ENCODE measurements around the gene HDAC7.

HDAC7 gene

DNA sequence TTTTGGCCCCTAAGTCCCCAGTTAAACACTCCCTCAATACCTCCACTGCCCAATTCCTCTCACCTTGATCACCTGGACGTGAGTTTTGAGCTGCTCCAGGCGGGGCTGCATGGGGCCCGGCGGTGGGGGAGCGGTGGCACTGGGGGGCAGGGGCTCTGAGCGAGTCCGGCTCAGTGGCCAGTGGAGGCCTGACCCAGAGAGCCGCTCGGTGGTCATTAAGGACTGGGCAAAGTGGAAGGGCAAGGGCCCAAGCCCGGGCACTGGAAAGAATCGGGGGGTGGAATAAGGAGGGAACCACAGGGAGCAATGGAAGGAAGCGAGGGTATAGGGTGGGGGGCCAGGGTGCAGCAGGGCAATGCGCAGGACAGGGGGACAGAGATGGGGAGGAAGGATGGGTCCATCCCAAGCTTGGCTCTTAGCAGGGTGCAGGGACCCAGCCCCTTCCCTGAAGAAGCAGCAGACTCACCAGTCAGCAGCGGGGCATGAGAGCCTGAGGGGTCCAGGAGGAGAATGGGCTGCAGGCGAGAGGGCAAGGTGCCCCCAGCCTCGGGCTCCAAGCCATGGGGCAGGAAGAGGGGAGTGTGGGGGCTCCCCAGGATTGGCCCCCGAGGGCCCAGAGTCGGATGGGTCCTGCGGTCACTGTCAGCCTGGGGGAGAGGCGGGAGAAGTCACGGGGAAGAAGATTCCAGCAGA, 24.4 kb downstream of the HDAC7 start:
- no peak for DNase-seq (ENCODE audit: low read depth, low spot score)

- no peak for DNase-seq (ENCODE audit: low read depth, low spot score)
Observed at GRCh38 chr12:47794679-47795078, 25.0 kb downstream of the HDAC7 start.

DNA sequence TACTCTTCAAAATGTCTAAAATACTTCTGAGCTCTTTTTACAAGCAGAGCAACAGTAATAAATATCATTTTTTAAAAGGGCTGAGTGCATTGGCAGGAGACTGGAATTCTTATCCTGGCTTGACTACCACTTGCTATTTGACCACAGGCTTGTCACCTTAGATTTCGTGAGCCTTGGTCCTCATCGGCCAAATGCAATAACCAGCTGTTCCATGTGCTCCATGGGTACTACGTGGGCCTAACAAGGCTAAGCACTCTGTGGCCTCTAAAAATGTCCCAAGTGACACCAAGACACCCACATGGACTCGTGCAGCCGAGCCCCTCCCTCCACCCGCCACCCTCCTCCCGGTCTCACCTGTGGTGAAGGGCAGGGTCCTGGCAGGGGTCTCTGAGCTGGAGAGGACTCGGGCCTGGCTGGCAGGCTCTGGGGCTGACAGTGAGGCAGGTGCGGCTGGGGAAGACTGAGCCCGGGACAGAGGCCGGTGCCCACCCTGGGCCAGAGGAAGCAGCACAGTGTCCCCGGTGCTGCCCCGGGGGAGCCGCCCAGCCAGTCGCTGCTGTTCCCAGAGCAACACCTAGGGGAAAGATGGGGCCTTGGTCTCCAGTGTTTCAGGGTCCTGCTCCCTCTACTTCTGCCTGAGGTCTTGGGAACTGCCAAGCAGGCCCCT, 26.6 kb downstream of the HDAC7 start:
- no peak for DNase-seq (ENCODE audit: low read depth, low spot score)

GRCh38 chr12:47791874-47792273, 27.8 kb downstream of the HDAC7 start:
- no peak for DNase-seq (ENCODE audit: low read depth, low spot score)

DNA sequence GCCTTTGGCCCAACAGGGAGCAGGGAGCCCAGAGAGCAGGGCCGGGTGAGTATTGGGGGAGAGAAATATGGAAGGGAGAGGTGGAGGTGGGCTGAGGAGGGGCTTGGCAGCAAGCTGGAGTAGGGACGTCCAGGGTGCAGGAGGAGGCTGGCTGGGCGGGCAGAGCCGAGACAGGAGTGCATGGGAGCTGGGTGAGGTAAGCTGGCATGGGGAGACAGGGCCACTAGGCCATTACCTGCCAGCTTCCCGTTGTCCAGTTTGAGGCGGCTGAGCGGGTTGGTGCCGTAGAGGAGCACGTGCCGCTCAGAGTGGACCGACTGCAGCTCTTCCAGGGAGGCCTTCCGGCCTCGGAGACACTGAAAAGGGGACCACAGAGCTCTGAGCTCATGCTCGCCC, 28.4 kb downstream of the HDAC7 start:
- no peak for DNase-seq (ENCODE audit: low read depth, low spot score)

GRCh38 chr12:47790676-47791350, 28.9 kb downstream of the HDAC7 start:
- no peak for DNase-seq (ENCODE audit: low read depth, low spot score)

GRCh38 chr12:47789712-47790489, 29.8 kb downstream of the HDAC7 start:
- DNase-seq (ENCODE audit: low read depth, low spot score) = no peak

- no peak for DNase-seq (ENCODE audit: low read depth, low spot score)
Observed at GRCh38 chr12:47789141-47789540, 30.6 kb downstream of the HDAC7 start.

GRCh38 chr12:47787596-47788319, 31.9 kb downstream of the HDAC7 start:
- DNase-seq (ENCODE audit: low read depth, low spot score) = no peak

DNA sequence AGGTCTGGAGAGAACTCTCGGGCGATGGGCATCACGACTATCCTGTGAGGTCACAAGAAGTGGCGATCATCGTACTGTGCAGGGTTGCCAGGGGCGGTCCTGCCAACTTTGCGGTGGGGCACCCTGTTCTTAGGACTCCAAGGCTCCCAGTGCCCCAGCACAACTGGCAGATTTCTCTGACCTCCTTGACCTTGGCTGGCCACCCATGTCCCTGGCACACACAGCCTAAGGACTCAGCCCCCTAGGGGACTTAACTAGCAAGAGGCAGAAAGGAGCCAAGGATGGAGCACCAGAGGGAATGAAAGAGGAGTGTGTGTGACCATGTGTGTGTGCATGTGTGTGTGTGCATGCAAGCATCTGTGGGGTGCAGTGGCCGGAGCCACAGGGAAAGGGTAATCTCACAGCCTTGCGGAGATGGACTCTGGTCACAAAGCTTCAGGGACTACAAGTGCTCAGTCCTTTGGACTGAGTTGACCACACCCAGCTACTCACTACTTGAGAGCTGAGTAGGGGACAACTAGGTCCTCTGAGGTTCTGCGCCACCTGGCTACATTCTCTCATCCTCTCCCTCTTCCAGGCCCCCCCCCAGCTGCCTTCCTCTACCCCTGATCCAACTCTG, 32.9 kb downstream of the HDAC7 start:
- no peak for DNase-seq (ENCODE audit: low read depth, low spot score)

- no peak for DNase-seq (ENCODE audit: low read depth, low spot score)
Observed at GRCh38 chr12:47785887-47786661, 33.6 kb downstream of the HDAC7 start.

DNA sequence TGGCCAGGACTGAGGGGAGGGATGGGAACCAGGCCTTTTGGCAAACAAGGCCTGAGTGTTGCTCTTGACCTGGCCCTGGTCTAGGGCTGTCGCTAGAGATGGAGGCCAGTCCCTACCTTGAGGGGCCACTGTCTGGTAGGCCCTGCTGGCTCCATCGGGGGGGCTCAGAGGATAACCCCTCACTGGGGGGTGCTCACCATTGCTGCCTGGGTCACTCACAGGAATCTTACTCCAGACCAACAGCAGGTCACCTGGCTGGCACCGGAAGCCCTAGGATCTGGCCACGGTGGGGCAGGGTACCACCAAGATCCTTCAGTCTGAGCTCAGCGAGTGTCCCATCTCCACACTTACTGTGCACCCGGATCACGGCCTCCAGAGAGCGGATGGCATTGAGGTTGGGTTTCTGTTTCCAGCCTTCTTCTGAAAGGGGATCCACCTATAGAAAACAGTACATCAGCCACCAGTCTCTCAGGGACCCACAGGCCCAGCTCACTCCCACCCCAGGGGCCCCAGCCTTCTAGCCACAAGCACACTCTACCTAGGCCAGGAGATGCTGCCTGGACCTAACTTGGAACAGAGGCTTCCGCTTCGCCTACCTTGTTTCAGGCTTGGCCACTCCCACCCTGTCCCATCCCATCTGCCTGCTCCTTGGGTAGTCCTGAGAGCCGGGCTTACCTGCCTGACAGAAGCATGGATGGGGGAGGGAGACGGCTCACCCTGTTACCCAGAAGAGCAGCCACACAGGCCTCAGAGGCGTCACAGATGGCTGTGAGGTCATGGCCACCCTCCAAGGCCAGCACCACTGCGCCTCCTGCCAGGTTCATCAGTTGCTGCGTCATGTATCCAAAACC, 34.4 kb downstream of the HDAC7 start:
- DNase-seq (ENCODE audit: low read depth, low spot score) = no peak

DNA sequence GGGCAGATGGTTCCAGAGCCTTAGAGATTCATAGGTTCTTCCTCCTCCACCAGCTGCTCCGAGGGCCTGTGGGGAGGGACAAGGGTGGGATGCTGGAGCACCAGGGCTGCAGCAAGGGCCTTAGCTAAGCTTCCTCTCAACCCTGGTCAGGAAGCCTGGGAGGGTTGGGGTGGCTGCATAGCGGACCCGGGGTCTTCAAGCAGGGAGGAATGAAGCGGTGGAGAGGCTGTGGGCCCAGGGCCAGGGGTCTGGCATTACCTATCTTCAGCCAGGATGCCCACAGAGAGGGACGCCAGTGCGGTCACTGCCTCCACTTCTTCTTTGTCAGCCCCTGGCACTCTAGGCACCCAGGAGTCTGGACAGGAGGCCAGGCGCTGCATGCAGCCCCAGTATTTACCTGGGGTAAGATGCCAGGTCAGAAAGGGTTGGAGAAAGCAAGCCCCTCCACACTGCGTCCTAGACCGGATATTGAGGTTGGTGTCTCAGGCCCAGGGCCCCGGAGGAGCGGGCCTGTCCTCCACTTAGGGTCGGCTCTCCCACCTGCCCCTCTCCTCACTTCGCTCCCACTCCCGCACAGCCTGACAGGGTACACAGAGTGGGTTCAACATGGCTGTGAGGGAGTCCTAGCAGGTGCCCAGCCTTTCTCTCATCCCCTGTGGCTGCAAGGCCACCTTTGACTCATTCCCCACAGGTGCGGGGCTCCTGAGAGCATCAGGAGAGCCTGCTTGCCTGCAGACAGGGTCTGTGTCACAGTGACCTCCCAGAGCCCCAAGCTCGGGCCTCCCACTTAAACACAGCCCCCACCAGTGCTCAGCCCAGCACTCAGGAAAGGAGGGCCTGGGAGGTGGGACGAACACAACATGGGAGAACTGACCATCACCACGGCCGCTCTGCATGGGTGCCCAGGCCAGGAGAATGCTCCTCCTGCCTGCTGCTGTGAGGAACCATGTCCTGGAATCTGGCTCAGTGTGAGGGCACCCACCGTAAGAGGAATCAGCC, 35.6 kb downstream of the HDAC7 start:
- DNase-seq (ENCODE audit: low read depth, low spot score) = no peak

DNA sequence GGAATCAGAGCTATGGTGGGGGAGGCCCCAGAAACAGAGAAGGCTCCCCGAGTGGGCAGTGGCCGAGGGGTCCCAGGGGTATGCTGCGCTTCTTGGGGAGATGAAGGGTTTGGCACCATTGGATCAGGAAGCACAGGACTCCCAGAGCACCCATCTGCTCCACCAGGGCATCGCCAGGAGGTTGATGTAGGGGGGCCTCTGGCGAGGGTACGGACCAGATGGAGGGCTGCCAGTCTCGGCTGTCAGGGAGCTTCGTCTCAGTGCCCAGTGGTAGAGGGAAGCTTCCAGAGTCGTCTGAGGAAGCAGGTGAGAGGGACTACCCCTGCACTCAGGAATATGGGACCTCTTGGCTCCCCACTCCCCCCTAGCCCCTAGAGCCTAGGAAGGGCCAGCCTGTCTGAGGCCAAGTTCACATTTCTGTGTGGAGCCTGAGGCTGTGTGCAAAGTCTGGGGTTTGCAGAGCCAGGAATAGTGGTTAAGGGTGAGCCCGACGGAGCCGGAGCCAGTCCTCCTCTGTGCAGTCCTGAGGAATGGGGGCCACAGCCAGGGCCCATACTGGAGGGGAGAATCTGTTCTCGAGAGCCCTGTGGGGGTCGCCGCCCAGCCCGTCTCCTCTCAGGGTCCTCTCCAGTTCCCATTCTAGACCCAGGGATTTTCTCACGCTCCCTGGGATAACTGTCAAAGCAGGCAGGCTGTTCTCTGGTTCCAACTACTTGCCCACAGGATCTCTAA, 36.5 kb downstream of the HDAC7 start:
- DNase-seq (ENCODE audit: low read depth, low spot score) = no peak

- DNase-seq (ENCODE audit: low read depth, low spot score) = no peak
Observed at GRCh38 chr12:47782372-47782770, 37.3 kb downstream of the HDAC7 start.

DNA sequence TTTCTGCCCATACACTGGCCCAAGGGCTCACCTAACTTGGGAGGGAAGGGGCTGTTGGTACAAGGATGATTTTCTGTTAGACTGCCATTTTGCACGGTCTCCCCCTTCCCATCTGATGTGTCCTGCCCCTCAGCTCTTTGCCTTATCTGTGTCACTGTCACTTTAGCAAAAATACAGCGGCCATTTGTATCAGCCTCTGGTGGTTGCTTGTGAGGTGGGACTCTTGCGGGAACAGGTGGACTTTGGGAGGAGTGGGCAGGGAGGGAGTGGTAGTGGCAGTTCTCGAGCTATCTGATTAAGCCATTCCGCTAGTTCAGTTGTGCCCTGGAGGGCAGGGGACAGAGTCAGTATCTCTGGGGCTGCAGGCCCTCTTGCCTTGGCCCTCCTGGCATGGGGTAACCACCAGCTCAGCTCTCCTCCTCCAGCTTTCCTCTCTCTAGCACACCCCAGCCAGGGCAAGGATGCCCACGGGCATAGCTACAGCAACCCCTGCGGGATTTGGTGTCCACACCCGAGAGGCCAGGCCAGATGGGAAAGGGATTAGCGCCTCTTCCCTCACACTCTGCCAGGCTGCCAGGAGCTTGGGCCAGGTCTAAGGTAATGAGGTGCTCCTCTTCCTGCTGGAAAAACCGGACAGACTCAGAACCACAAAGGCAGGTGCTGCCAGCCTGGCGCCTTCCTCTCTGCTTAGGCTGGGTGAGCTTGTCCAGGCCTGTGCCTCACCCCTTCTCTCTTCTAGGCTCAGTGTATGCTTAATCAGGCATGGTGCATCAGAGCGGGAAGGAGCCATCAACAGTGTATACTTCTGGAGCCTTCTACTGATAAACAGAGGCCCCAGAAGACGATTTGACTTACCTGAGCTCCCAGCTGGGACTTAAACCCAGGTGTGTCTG, 38.0 kb downstream of the HDAC7 start:
- DNase-seq (ENCODE audit: low read depth, low spot score) = no peak

Data from iPS DF 19.7 (cell line).